ENCODE measurements around the gene OPHN1.

- TF ChIP-seq CTCF (IDR thresholded peaks at IDR 0.05 in 4 of 5, conservative IDR thresholded peaks at IDR 0.05 in 1 of 5) (no peak), POLR2A (IDR thresholded peaks at IDR 0.05) (no peak)
Measured at GRCh38 chrX:68343551-68343950, 89.7 kb downstream of the OPHN1 start.
